ENCODE data around the gene FOXL2. TPM values are rescaled to one million over a fixed set of nuclear protein-coding genes. Genes with fewer than 3 reads are reported as not detected.

FOXL2 gene
- total RNA-seq, 4 donors from 2014 or later, result not detected

DNA sequence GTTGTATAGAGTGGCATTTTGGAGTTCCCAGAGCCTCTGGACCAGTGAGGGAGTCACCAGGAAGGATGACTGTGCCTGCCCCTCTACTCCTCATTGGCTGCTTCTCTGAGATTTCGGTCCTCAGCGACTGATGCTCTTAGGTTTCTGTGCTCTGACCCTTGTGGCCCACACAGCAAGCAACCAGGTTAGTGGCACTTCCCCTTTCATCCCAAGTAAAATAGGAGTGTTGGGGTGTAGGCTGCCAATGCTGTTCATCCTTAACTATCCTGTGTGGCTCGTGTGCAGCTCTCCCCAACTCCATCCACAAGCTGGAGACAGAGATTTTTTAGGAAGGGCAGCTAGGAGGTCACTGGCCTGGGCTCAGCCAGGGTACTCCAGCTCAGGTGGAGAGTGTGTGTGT lies 37.9 kb upstream of the FOXL2 start:
- intact Hi-C loops (cut with DNase I), result no loop called here
- Histone ChIP-seq H3K36me3 (no peaks in the 10 kb centered on the region), H3K27ac (no peak overlapping the region), H3K27me3 (no peaks in the 10 kb centered on the region), H3K4me3 (replicated peaks in 1 of 3) (no peak overlapping the region), H3K9me3 (no peaks in the 10 kb centered on the region), H3K4me1 (no peaks in the 10 kb centered on the region)
- DNase-seq, result no peak
- 47 to 67% methylated on average over 3 of the region's 3 CpGs for WGBS, 2 donors
- TF ChIP-seq, protein P1, sequence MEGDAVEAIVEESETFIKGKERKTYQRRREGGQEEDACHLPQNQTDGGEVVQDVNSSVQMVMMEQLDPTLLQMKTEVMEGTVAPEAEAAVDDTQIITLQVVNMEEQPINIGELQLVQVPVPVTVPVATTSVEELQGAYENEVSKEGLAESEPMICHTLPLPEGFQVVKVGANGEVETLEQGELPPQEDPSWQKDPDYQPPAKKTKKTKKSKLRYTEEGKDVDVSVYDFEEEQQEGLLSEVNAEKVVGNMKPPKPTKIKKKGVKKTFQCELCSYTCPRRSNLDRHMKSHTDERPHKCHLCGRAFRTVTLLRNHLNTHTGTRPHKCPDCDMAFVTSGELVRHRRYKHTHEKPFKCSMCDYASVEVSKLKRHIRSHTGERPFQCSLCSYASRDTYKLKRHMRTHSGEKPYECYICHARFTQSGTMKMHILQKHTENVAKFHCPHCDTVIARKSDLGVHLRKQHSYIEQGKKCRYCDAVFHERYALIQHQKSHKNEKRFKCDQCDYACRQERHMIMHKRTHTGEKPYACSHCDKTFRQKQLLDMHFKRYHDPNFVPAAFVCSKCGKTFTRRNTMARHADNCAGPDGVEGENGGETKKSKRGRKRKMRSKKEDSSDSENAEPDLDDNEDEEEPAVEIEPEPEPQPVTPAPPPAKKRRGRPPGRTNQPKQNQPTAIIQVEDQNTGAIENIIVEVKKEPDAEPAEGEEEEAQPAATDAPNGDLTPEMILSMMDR (IDR thresholded peaks at IDR 0.05), result no peak

DNA sequence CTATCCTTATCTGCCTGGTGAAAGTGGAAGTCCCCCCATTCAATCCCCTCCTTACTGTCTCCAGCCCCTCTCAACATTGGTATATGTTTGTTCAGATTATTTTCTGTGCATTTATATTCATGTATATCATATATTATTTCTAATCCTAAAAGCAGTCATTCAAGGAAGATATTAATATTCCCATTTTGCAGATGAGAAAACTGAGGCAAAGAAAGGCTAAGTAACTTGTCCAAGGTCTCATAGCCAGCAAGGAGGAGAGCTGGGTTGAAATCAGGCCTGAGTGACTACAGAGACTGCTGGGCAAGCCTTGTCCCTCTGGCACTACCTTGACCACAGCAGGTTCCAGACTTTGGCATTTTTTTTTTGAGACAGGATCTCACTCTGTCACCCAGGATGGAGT lies 29.1 kb upstream of the FOXL2 start:
- intact Hi-C loops (cut with DNase I), result no loop called here

DNA sequence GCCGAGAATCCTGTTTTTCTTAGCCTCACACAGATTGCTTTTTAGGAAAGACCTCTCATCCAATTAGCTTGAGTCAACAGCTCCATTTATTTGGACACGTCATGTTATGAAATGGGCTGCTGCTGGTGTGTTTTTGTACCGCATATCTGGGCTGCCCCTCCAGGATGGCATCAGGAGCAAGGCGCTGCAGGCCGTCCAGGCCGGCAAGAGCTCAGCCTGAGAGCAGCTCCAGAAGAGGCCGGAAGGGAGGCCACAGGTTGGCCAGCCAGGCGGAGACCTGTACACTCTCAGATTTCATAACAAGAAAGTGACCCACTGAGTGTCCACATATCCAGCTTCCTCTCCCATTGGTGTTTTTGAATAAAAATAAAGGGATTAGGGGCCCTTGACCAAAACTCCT lies 28.4 kb upstream of the FOXL2 start:
- no peak for DNase-seq
- TF ChIP-seq, protein P1 (IDR thresholded peaks at IDR 0.05), result no peak
- TF ChIP-seq POLR2A (IDR thresholded peaks at IDR 0.05), result no peak
- WGBS, 2 donors, result 75 to 87% methylated on average over 5 to 8 of the region's 8 CpGs
- Histone ChIP-seq H3K4me1 (no peaks in the 10 kb centered on the region), H3K27me3 (no peaks in the 10 kb centered on the region), H3K27ac (no peak overlapping the region), H3K9me3 (no peaks in the 10 kb centered on the region), H3K4me3 (replicated peaks in 1 of 3) (no peak overlapping the region), H3K36me3 (no peaks in the 10 kb centered on the region)
- intact Hi-C loops (cut with DNase I), result no loop called here

More for the DNA sequence above, 29.1 kb upstream of the FOXL2 start:
- TF ChIP-seq POLR2A (IDR thresholded peaks at IDR 0.05), result no peak
- TF ChIP-seq, protein P1 (IDR thresholded peaks at IDR 0.05), result no peak
- H3K27ac ChIP-seq, result no peak overlapping the region
- DNase-seq, result no peak
- no peaks in the 10 kb centered on the region for H3K4me1 ChIP-seq
- no peaks in the 10 kb centered on the region for H3K36me3 ChIP-seq
- no peaks in the 10 kb centered on the region for H3K9me3 ChIP-seq
- no peak overlapping the region for H3K4me3 ChIP-seq (replicated peaks in 1 of 3)
- H3K27me3 ChIP-seq, result no peaks in the 10 kb centered on the region

DNA sequence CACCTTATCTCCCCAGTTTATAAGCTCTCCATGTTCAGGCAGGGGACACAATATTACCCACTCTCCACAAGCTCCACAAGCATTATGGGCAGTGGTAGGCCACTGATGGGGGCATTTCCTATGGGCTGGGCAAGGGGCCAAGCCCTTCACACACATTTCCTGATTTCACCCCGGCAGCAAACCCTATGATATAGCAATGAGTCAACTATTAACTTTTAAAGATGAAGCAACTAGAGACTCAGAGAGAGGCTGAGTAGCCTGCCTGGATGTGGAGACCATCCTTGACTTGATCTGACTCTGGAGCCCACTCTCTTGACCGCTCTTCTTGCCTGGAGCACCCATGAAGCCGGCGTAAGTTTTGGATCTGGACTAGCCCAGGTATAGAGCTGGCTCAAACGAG lies 27.5 kb upstream of the FOXL2 start:
- WGBS, 2 donors, result 78 to 83% methylated on average over 5 of the region's 5 CpGs
- Histone ChIP-seq H3K27ac (no peak overlapping the region), H3K27me3 (no peaks in the 10 kb centered on the region), H3K9me3 (no peaks in the 10 kb centered on the region), H3K4me1 (no peaks in the 10 kb centered on the region), H3K4me3 (replicated peaks in 1 of 3) (no peak overlapping the region), H3K36me3 (no peaks in the 10 kb centered on the region)
- intact Hi-C loops (cut with DNase I), result no loop called here
- TF ChIP-seq, protein P1 (IDR thresholded peaks at IDR 0.05), result no peak
- TF ChIP-seq POLR2A (IDR thresholded peaks at IDR 0.05), result no peak
- DNase-seq, result no peak

DNA sequence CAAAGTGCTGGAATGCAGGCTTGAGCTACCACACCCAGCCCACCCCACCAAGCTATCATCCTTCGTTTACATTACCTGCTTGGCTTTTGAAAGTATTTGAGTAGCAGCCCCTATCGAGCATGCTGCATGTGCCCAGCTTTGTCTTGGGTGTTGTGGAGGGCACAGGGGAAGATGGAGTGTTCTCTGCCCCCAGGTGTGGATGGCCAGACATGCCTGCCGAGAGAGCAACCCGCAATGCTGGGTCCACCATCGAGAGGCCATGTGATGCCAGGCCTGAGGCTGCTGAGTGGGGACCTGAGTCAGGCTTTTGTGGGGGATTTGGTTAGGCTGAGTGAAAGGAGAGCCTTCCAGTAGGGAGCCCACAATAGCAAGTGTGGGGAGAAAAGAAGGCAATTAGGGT lies 26.0 kb upstream of the FOXL2 start:
- no peak overlapping the region for H3K4me3 ChIP-seq (replicated peaks in 1 of 3)
- 84 to 85% methylated on average over 5 of the region's 5 CpGs for WGBS, 2 donors

More for the DNA sequence above, 26.0 kb upstream of the FOXL2 start:
- Histone ChIP-seq H3K27ac (no peak overlapping the region), H3K36me3 (no peaks in the 10 kb centered on the region), H3K9me3 (no peaks in the 10 kb centered on the region), H3K4me1 (no peaks in the 10 kb centered on the region), H3K27me3 (no peaks in the 10 kb centered on the region)
- DNase-seq, result no peak
- TF ChIP-seq, protein P1 (IDR thresholded peaks at IDR 0.05), result no peak
- TF ChIP-seq POLR2A (IDR thresholded peaks at IDR 0.05), result no peak
- intact Hi-C loops (cut with DNase I), result no loop called here

Data from thyroid gland (tissue), 4 donors.